KMS-11 (cell line): Measurements from ENCODE around the gene MAP2K5.

Experiments
- H2AFZ ChIP-seq: fragments of 200-600 bp; sonication (generic); 2 replicates; pipeline ENCODE4 v1.6.1; 2016; ENCODE audit warnings: antibody characterized with exemption, mixed run types, low read depth
- H3K27ac ChIP-seq: fragments of 200-600 bp; sonication (generic); 2 replicates; pipeline ENCODE4 v1.6.1; 2016; ENCODE audit warnings: mild to moderate bottlenecking, mixed run types
- H3K27me3 ChIP-seq: fragments of 200-600 bp; sonication (generic); 2 replicates; pipeline ENCODE4 v1.6.1; 2017; ENCODE audit warnings: mild to moderate bottlenecking, low read depth, mixed run types, moderate library complexity; ENCODE audit not compliant: insufficient read depth
- H3K36me3 ChIP-seq: fragments of 200-600 bp; sonication (generic); 2 replicates; pipeline ENCODE4 v1.6.1; 2017; ENCODE audit warnings: mild to moderate bottlenecking, mixed run types; ENCODE audit not compliant: insufficient read depth
- H3K4me1 ChIP-seq: fragments of 200-600 bp; sonication (generic); 2 replicates; pipeline ENCODE4 v1.6.1; 2016; ENCODE audit warnings: mild to moderate bottlenecking, low read depth, mixed run types; ENCODE audit not compliant: poor library complexity, severe bottlenecking
- H3K4me2 ChIP-seq: fragments of 200-600 bp; sonication (generic); 2 replicates; pipeline ENCODE4 v1.7.0; 2016; ENCODE audit warnings: mild to moderate bottlenecking, mixed run types
- H3K4me3 ChIP-seq: fragments of 200-600 bp; sonication (generic); IDR thresholded peaks from 2 replicates; pipeline ENCODE4 v1.6.1; 2017; ENCODE audit warnings: low read depth, low read length, mixed read lengths; ENCODE audit not compliant: insufficient read depth
- H3K79me2 ChIP-seq: fragments of 200-600 bp; sonication (generic); 2 replicates; pipeline ENCODE4 v1.6.1; 2016; ENCODE audit warnings: low read depth, mixed run types; ENCODE audit not compliant: insufficient read depth
- H3K9ac ChIP-seq: fragments of 200-600 bp; sonication (generic); 2 replicates; pipeline ENCODE4 v1.6.1; 2016; ENCODE audit warnings: mild to moderate bottlenecking, mixed run types
- H4K20me1 ChIP-seq: fragments of 200-600 bp; sonication (generic); 2 replicates; pipeline ENCODE4 v1.6.1; 2016; ENCODE audit warnings: mild to moderate bottlenecking, mixed run types; ENCODE audit not compliant: insufficient read depth
- CTCF ChIP-seq: fragments of 200-600 bp; sonication (generic); conservative IDR thresholded peaks from 2 replicates; pipeline ENCODE4 v1.6.1; 2017; ENCODE audit warnings: low read depth, mild to moderate bottlenecking, antibody characterized with exemption, low read length, moderate library complexity, mixed read lengths

MAP2K5 gene

GRCh38 chr15:67806536-67806935 lies 264.0 kb downstream of the MAP2K5 start:
- Histone ChIP-seq H3K4me2 (no peak overlapping the region), H3K4me3 (no peak overlapping the region), H3K79me2 (no peaks in the 10 kb centered on the region), H4K20me1 (no peaks in the 10 kb centered on the region), H3K27ac (no peak overlapping the region), H3K9ac (no peak overlapping the region), H3K36me3 (no peaks in the 10 kb centered on the region), H2AFZ (no peak overlapping the region), H3K27me3 (no peaks in the 10 kb centered on the region), H3K4me1 (no peaks in the 10 kb centered on the region)
- no peak for TF ChIP-seq CTCF

- Histone ChIP-seq H3K27me3 (no peaks in the 10 kb centered on the region), H3K27ac (no peak overlapping the region), H3K4me1 (no peaks in the 10 kb centered on the region), H2AFZ (no peak overlapping the region), H3K9ac (no peak overlapping the region), H3K4me2 (no peak overlapping the region), H3K79me2 (no peaks in the 10 kb centered on the region), H3K36me3 (no peaks in the 10 kb centered on the region), H3K4me3 (no peak overlapping the region), H4K20me1 (no peaks in the 10 kb centered on the region)
- no peak for TF ChIP-seq CTCF
Observed at GRCh38 chr15:67807141-67807540, 264.6 kb downstream of the MAP2K5 start.

GRCh38 chr15:67807836-67808235 lies 265.3 kb downstream of the MAP2K5 start:
- Histone ChIP-seq H4K20me1 (no peaks in the 10 kb centered on the region), H3K4me2 (no peak overlapping the region), H3K79me2 (no peaks in the 10 kb centered on the region), H3K9ac (no peak overlapping the region), H3K27ac (no peak overlapping the region), H3K4me3 (no peak overlapping the region), H3K4me1 (no peaks in the 10 kb centered on the region), H3K27me3 (no peaks in the 10 kb centered on the region), H2AFZ (no peak overlapping the region), H3K36me3 (no peaks in the 10 kb centered on the region)
- TF ChIP-seq CTCF, result no peak

GRCh38 chr15:67808821-67809220 lies 266.3 kb downstream of the MAP2K5 start:
- H3K79me2 ChIP-seq, result no peaks in the 10 kb centered on the region
- no peak overlapping the region for H3K4me2 ChIP-seq
- no peak overlapping the region for H3K27ac ChIP-seq
- H2AFZ ChIP-seq, result no peak overlapping the region
- H4K20me1 ChIP-seq, result no peaks in the 10 kb centered on the region
- H3K27me3 ChIP-seq, result no peaks in the 10 kb centered on the region
- no peak overlapping the region for H3K9ac ChIP-seq
- no peaks in the 10 kb centered on the region for H3K4me1 ChIP-seq
- H3K36me3 ChIP-seq, result no peaks in the 10 kb centered on the region
- no peak overlapping the region for H3K4me3 ChIP-seq
- no peak for TF ChIP-seq CTCF

- Histone ChIP-seq H3K9ac (no peak overlapping the region), H3K27ac (no peak overlapping the region), H3K4me3 (no peak overlapping the region), H3K79me2 (no peaks in the 10 kb centered on the region), H3K27me3 (no peaks in the 10 kb centered on the region), H3K4me2 (no peak overlapping the region), H4K20me1 (no peaks in the 10 kb centered on the region), H3K36me3 (no peaks in the 10 kb centered on the region), H2AFZ (no peak overlapping the region), H3K4me1 (no peaks in the 10 kb centered on the region)
- no peak for TF ChIP-seq CTCF
Observed at GRCh38 chr15:67809441-67809840, 266.9 kb downstream of the MAP2K5 start.
